ENCODE data around the gene INO80D. TPM values are rescaled to one million over a fixed set of nuclear protein-coding genes. Genes with fewer than 3 reads are reported as not detected.
"Not testable (repeated sequence)": the region's sequence is repeated elsewhere in the genome, so short reads cannot be mapped to it uniquely, and the experiment has no call there.

INO80D gene
- total RNA-seq = 10 to 100 TPM; 25.4 to 26.5 TPM

- Mint-ChIP-seq H3K9me3 (no peaks in the 10 kb centered on the region), H3K27me3 (no peaks in the 10 kb centered on the region), H3K4me1 (peaks cover 32% of the 10 kb centered on the region), H3K27ac (peak within 1 kb of the TSS; percentile 100), H3K4me3 (peak within 1 kb of the TSS; percentile 99), H3K36me3 (ENCODE audit: low read depth) (peaks cover 18% of the 10 kb centered on the region)
- ChIA-PET POLR2A (interaction anchor here (0.6 to 3.2 kb wide), 13 partner anchors 11 to 1444 kb away, joined by 3 to 29 read pairs (median 4); partner anchors contain the start of genes CREB1, EEF1B2 and NDUFS1), CTCF (interaction anchor here (0.6 to 1.8 kb wide), 4 partner anchors 68 to 90 kb away, joined by 3 to 8 read pairs (median 4); partner anchors contain the start of genes EEF1B2 and NDUFS1)
- peak; percentile 84 for DNase-seq
Measured at GRCh38 chr2:206085742-206086445, at the start of gene INO80D. Gene INO80D (minus strand): TSS chr2:206086174. CDS start chr2:206063016, 23,158 bp downstream.

GRCh38 chr2:206127656-206128055 lies 41.7 kb upstream of the INO80D start:
- ChIA-PET CTCF (interaction anchor here (1.4 kb wide), 1 partner anchor 9 kb away, joined by 3 read pairs; no protein-coding TSS in a partner anchor), POLR2A (no interaction called here)
- H3K36me3 Mint-ChIP-seq (ENCODE audit: low read depth) = peaks cover 35% of the 10 kb centered on the region

GRCh38 chr2:206125901-206126300 lies 39.9 kb upstream of the INO80D start:
- Mint-ChIP-seq H3K4me3 (no peak overlapping the region), H3K36me3 (ENCODE audit: low read depth) (peaks cover 47% of the 10 kb centered on the region), H3K27ac (no peak overlapping the region), H3K4me1 (no peaks in the 10 kb centered on the region), H3K9me3 (no peaks in the 10 kb centered on the region), H3K27me3 (no peaks in the 10 kb centered on the region)
- ChIA-PET CTCF (no interaction called here), POLR2A (no interaction called here)
- DNase-seq = no peak

More at GRCh38 chr2:206127656-206128055, 41.7 kb upstream of the INO80D start:
- Mint-ChIP-seq H3K27ac (no peak overlapping the region), H3K4me3 (no peak overlapping the region), H3K9me3 (no peaks in the 10 kb centered on the region), H3K27me3 (no peaks in the 10 kb centered on the region), H3K4me1 (no peaks in the 10 kb centered on the region)
- no peak for DNase-seq

GRCh38 chr2:206122569-206122968 lies 36.6 kb upstream of the INO80D start:
- CTCF ChIA-PET, H3K9me3 Mint-ChIP-seq, H3K4me1 Mint-ChIP-seq, H3K27ac Mint-ChIP-seq, H3K4me3 Mint-ChIP-seq, DNase-seq, H3K27me3 Mint-ChIP-seq: not testable (repeated sequence)
- H3K36me3 Mint-ChIP-seq (ENCODE audit: low read depth) = peaks cover 46% of the 10 kb centered on the region
- POLR2A ChIA-PET = interaction anchor here (1.4 kb wide), 1 partner anchor 37 kb away, joined by 3 read pairs; the partner anchor contains the start of gene INO80D

DNA sequence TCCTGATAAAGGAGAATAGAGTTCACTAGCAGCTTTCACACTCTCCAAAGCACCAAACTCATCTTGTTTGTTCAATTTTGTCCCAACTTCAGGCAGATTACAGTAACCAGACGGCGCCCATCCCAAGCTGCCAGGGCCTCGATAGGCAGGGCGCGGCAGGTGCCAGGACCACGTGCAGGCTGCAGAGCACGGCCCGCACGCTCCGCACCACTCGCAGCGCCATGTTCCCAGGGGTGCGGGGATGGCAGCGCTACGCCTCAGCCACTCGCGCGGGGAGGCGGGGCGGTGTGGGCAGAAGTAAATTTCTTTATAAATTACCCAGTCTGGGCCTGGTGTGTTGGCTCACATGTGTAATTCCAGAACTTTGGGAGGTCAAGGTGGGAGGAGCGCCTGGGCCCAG lies 30.3 kb upstream of the INO80D start:
- Mint-ChIP-seq H3K4me3 (no peak overlapping the region), H3K36me3 (ENCODE audit: low read depth) (peaks cover 31% of the 10 kb centered on the region), H3K27me3 (no peaks in the 10 kb centered on the region), H3K4me1 (no peaks in the 10 kb centered on the region), H3K9me3 (no peaks in the 10 kb centered on the region), H3K27ac (no peak overlapping the region)
- CTCF ChIA-PET = no interaction called here
- no peak for DNase-seq
- POLR2A ChIA-PET = no interaction called here

DNA sequence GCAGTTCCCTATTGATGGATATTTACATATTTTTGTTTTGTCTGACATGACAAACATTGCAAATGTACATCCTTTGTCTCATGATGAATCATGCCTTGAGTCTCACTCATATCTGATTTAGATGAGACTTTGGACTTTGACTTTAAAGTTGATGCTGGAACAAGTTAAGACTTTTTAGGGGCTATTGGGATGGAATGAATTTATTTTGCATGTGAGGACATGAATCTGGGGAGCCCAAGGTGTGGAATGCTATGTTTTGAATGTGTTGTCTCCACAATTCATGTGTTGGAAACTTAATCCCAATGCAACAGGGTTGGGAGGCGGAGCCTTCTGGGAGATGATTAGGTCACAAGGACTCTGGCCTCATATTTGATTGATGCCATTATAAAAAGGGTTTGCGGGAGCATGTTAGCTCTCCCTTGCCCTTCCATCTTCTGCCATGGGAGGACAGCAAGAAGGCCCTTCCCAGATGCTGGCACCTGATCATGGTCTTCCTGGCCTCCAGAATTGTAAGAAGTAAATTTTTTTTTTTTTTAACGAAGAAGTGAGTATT lies 29.1 kb upstream of the INO80D start:
- no peaks in the 10 kb centered on the region for H3K27me3 Mint-ChIP-seq
- no peak for DNase-seq
- H3K9me3 Mint-ChIP-seq = no peaks in the 10 kb centered on the region
- no peak overlapping the region for H3K4me3 Mint-ChIP-seq
- peaks cover 20% of the 10 kb centered on the region for H3K36me3 Mint-ChIP-seq (ENCODE audit: low read depth)
- no peaks in the 10 kb centered on the region for H3K4me1 Mint-ChIP-seq
- ChIA-PET POLR2A (no interaction called here), CTCF (no interaction called here)
- H3K27ac Mint-ChIP-seq = no peak overlapping the region

GRCh38 chr2:206112846-206113547 lies 27.0 kb upstream of the INO80D start:
- no peak for DNase-seq
- no peaks in the 10 kb centered on the region for H3K9me3 Mint-ChIP-seq
- no peaks in the 10 kb centered on the region for H3K4me1 Mint-ChIP-seq
- no peak overlapping the region for H3K27ac Mint-ChIP-seq
- H3K36me3 Mint-ChIP-seq (ENCODE audit: low read depth) = peaks cover 13% of the 10 kb centered on the region
- no peak overlapping the region for H3K4me3 Mint-ChIP-seq
- no peaks in the 10 kb centered on the region for H3K27me3 Mint-ChIP-seq
- CTCF ChIA-PET = no interaction called here
- POLR2A ChIA-PET = no interaction called here

- no peak for DNase-seq
- Mint-ChIP-seq H3K27ac (no peak overlapping the region), H3K4me1 (no peaks in the 10 kb centered on the region), H3K4me3 (no peak overlapping the region), H3K36me3 (ENCODE audit: low read depth) (peaks cover 13% of the 10 kb centered on the region), H3K9me3 (no peaks in the 10 kb centered on the region), H3K27me3 (no peaks in the 10 kb centered on the region)
- CTCF ChIA-PET = no interaction called here
- POLR2A ChIA-PET = no interaction called here
Measured at GRCh38 chr2:206112108-206112507, 26.1 kb upstream of the INO80D start.

DNA sequence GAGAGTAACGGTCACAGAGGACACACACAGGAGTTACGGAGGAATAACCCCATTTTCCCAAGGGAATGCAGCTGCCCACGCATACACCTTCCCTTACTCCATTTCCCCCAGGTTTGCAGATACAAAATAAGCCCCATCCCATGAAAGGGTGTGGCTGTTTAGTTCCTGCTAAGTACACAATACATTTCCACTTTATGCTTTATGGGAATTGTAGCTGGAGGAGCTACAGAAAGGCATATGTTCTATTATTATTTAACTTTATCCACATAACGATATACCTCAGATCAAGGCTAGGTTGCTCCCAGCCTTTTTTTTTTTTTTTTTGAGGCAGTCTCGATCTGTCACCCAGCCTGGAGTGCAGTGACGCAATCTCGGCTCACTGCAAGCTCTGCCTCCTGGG lies 22.7 kb upstream of the INO80D start:
- ChIA-PET CTCF (no interaction called here), POLR2A (no interaction called here)
- H3K27ac Mint-ChIP-seq = no peak overlapping the region
- no peaks in the 10 kb centered on the region for H3K4me1 Mint-ChIP-seq
- no peaks in the 10 kb centered on the region for H3K9me3 Mint-ChIP-seq
- no peak overlapping the region for H3K4me3 Mint-ChIP-seq
- no peaks in the 10 kb centered on the region for H3K36me3 Mint-ChIP-seq (ENCODE audit: low read depth)
- DNase-seq = no peak
- no peaks in the 10 kb centered on the region for H3K27me3 Mint-ChIP-seq

- ChIA-PET CTCF (no interaction called here), POLR2A (interaction anchor here (2.1 kb wide), 1 partner anchor 19 kb away, joined by 4 read pairs; the partner anchor contains the start of gene INO80D)
Measured at GRCh38 chr2:206105541-206105940, 19.6 kb upstream of the INO80D start.

GRCh38 chr2:206105038-206105437 lies 19.1 kb upstream of the INO80D start:
- no peak overlapping the region for H3K4me3 Mint-ChIP-seq
- H3K27ac Mint-ChIP-seq = no peak overlapping the region
- POLR2A ChIA-PET = interaction anchor here (2.1 kb wide), 1 partner anchor 19 kb away, joined by 4 read pairs; the partner anchor contains the start of gene INO80D
- H3K4me1 Mint-ChIP-seq = no peaks in the 10 kb centered on the region
- H3K27me3 Mint-ChIP-seq = no peaks in the 10 kb centered on the region
- H3K9me3 Mint-ChIP-seq = no peaks in the 10 kb centered on the region
- no peak for DNase-seq
- CTCF ChIA-PET = no interaction called here
- H3K36me3 Mint-ChIP-seq (ENCODE audit: low read depth) = no peaks in the 10 kb centered on the region

More at GRCh38 chr2:206105541-206105940, 19.6 kb upstream of the INO80D start:
- Mint-ChIP-seq H3K4me1 (no peaks in the 10 kb centered on the region), H3K9me3 (no peaks in the 10 kb centered on the region), H3K27me3 (no peaks in the 10 kb centered on the region), H3K4me3 (no peak overlapping the region), H3K36me3 (ENCODE audit: low read depth) (no peaks in the 10 kb centered on the region), H3K27ac (no peak overlapping the region)
- DNase-seq = no peak

DNA sequence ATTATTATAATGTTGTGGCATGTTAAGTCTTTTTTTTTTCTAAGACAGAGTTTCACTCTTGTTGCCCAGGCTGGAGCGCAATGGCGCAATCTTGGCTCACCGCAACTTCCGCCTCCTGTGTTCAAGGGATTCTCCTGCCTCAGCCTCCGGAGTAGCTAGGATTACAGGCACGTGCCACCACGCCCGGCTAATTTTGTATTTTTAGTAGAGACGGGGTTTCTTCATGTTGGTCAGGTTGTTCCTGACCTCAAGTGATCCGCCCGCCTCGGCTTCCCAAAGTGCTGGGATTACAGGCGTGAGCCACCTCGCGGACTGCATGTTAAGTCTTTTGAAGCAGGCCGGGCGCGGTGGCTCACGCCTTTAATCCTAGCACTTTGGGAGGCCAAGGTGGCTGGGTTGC lies 12.9 kb upstream of the INO80D start:
- CTCF ChIA-PET; POLR2A ChIA-PET; DNase-seq; H3K36me3 Mint-ChIP-seq (ENCODE audit: low read depth); H3K27ac Mint-ChIP-seq; H3K27me3 Mint-ChIP-seq; H3K4me3 Mint-ChIP-seq; H3K9me3 Mint-ChIP-seq; H3K4me1 Mint-ChIP-seq: not testable (repeated sequence)

DNA sequence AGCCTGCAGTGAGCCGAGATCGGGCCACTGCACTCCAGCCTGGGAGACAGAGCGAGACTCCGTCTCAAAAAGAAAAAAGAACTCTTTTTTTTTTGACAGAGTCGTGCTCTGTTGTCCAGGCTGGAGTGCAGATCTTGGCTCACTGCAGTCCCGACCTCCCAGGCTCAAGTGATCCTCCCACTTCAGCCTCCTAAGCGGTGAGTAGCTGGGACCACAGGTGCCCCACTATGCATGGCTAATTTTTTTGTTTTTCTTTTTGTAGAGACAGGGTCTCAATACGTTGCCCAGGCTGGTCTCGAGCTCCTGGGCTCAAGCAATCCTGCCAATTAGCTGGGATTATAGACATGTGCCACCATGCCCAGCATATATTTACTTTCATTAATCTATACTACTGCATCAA lies 12.5 kb upstream of the INO80D start:
- Mint-ChIP-seq H3K4me3 (no peak overlapping the region), H3K27ac (no peak overlapping the region), H3K9me3 (no peaks in the 10 kb centered on the region), H3K27me3 (no peaks in the 10 kb centered on the region), H3K4me1 (no peaks in the 10 kb centered on the region), H3K36me3 (ENCODE audit: low read depth) (no peaks in the 10 kb centered on the region)
- no peak for DNase-seq
- ChIA-PET POLR2A (no interaction called here), CTCF (no interaction called here)
